OCI-LY1 (cell line): ENCODE measurements around the gene BMERB1.
"Not testable (repeated sequence)": the region's sequence is repeated elsewhere in the genome, so short reads cannot be mapped to it uniquely, and the experiment has no call there.

ENCODE experiments used
- H2AFZ ChIP-seq: fragments of 200-600 bp; sonication (generic), shearing (Covaris generic); 2 replicates; pipeline ENCODE4 v1.6.0; 2014; ENCODE audit warnings: antibody characterized with exemption, mild to moderate bottlenecking, low read length
- H3F3A ChIP-seq: fragments of 200-600 bp; sonication (generic), shearing (Covaris generic); 2 replicates; pipeline ENCODE4 v1.6.0; 2014; ENCODE audit warnings: mild to moderate bottlenecking, antibody characterized with exemption, low read length, moderate library complexity; ENCODE audit not compliant: insufficient read depth
- H3K27ac ChIP-seq: fragments of 200-600 bp; sonication (generic); 2 replicates; pipeline ENCODE4 v1.5.1; 2014; ENCODE audit warnings: low read length, mixed run types, mild to moderate bottlenecking, low read depth; ENCODE audit not compliant: poor library complexity, severe bottlenecking
- H3K27me3 ChIP-seq: fragments of 200-600 bp; sonication (generic); 2 replicates; pipeline ENCODE4 v1.6.0; 2014; ENCODE audit warnings: antibody characterized with exemption, mild to moderate bottlenecking, low read length, moderate library complexity; ENCODE audit not compliant: insufficient read depth
- H3K36me3 ChIP-seq: fragments of 200-600 bp; sonication (generic); 2 replicates; pipeline ENCODE4 v1.6.1; 2014; ENCODE audit warnings: mild to moderate bottlenecking, antibody characterized with exemption, low read length, moderate library complexity, mixed read lengths; ENCODE audit not compliant: insufficient read depth
- H3K4me1 ChIP-seq: fragments of 200-600 bp; sonication (generic); 2 replicates; pipeline ENCODE4 v1.5.1; 2014; ENCODE audit warnings: mild to moderate bottlenecking, low read length, moderate library complexity; ENCODE audit not compliant: insufficient read depth, severe bottlenecking
- H3K4me2 ChIP-seq: fragments of 200-600 bp; sonication (generic), shearing (Covaris generic); 2 replicates; pipeline ENCODE4 v1.6.1; 2014; ENCODE audit warnings: low read length
- H3K4me3 ChIP-seq: fragments of 200-600 bp; sonication (generic); 2 replicates; pipeline ENCODE4 v1.5.1; 2014; ENCODE audit warnings: low read length, low read depth, mild to moderate bottlenecking, mixed read lengths; ENCODE audit not compliant: poor library complexity, severe bottlenecking
- H3K79me2 ChIP-seq: fragments of 200-600 bp; shearing (Covaris generic); 2 replicates; pipeline ENCODE4 v1.6.1; 2016; ENCODE audit warnings: mixed run types, low read length, mixed read lengths; ENCODE audit not compliant: insufficient read depth
- H3K9ac ChIP-seq: fragments of 200-600 bp; sonication (generic), shearing (Covaris generic); 2 replicates; pipeline ENCODE4 v1.6.1; 2014; ENCODE audit warnings: mild to moderate bottlenecking, low read length, mixed read lengths
- H3K9me2 ChIP-seq: fragments of 200-600 bp; sonication (generic), shearing (Covaris generic); 2 replicates; pipeline ENCODE4 v1.6.1; 2014; ENCODE audit warnings: low read depth, mild to moderate bottlenecking, low read length, mixed read lengths
- H3K9me3 ChIP-seq: fragments of 200-600 bp; shearing (Covaris generic); 2 replicates; pipeline ENCODE4 v1.6.1; 2014; ENCODE audit warnings: low read length, mixed read lengths
- H4K20me1 ChIP-seq: fragments of 200-600 bp; sonication (generic), shearing (Covaris generic); 2 replicates; pipeline ENCODE4 v1.6.0; 2016; ENCODE audit warnings: mild to moderate bottlenecking, low read length; ENCODE audit not compliant: insufficient read depth
- CTCF ChIP-seq: fragments of 200-600 bp; sonication (generic), shearing (Covaris generic); IDR thresholded peaks from 2 replicates; pipeline ENCODE4 v1.5.1; 2017; ENCODE audit warnings: mild to moderate bottlenecking, antibody characterized with exemption, low read length, moderate library complexity, mixed read lengths
- EZH2 ChIP-seq: fragments of 200-600 bp; sonication (generic), shearing (Covaris generic); IDR thresholded peaks from 2 replicates; pipeline ENCODE4 v1.8.0; 2017; ENCODE audit warnings: borderline replicate concordance, mixed run types, mild to moderate bottlenecking, antibody characterized with exemption, low read length, moderate library complexity, mixed read lengths

The BMERB1 gene

GRCh38 chr16:15427648-15428239, 6.6 kb upstream of the BMERB1 start:
- Histone ChIP-seq H3K9me3 (no peaks in the 10 kb centered on the region), H3K4me3 (no peak overlapping the region), H3K9ac (no peak overlapping the region), H4K20me1 (no peaks in the 10 kb centered on the region), H3K9me2 (no peaks in the 10 kb centered on the region), H3K79me2 (no peaks in the 10 kb centered on the region), H3K27ac (no peak overlapping the region), H3K4me1 (no peaks in the 10 kb centered on the region), H2AFZ (no peak overlapping the region), H3K27me3 (no peaks in the 10 kb centered on the region), H3K36me3 (no peaks in the 10 kb centered on the region), H3F3A (no peaks in the 10 kb centered on the region), H3K4me2 (no peak overlapping the region)
- TF ChIP-seq EZH2 (no peak), CTCF (peak; percentile 54)

GRCh38 chr16:15430884-15431283, 3.5 kb upstream of the BMERB1 start:
- not testable (repeated sequence) for H3K4me2 ChIP-seq, H2AFZ ChIP-seq, H3K27me3 ChIP-seq, H3F3A ChIP-seq, H3K79me2 ChIP-seq, H3K9me2 ChIP-seq, H4K20me1 ChIP-seq, H3K9ac ChIP-seq, H3K36me3 ChIP-seq, H3K4me1 ChIP-seq, H3K27ac ChIP-seq, H3K4me3 ChIP-seq, H3K9me3 ChIP-seq

- TF ChIP-seq EZH2 (no peak), CTCF (no peak)
- Histone ChIP-seq H3K4me3 (no peak overlapping the region), H3F3A (no peaks in the 10 kb centered on the region), H4K20me1 (no peaks in the 10 kb centered on the region), H3K36me3 (no peaks in the 10 kb centered on the region), H3K27me3 (no peaks in the 10 kb centered on the region), H3K4me2 (no peak overlapping the region), H3K27ac (no peak overlapping the region), H3K9me3 (no peaks in the 10 kb centered on the region), H3K4me1 (no peaks in the 10 kb centered on the region), H3K79me2 (no peaks in the 10 kb centered on the region), H3K9me2 (no peaks in the 10 kb centered on the region), H2AFZ (no peak overlapping the region), H3K9ac (no peak overlapping the region)
Observed at GRCh38 chr16:15434079-15434424, 336 bp upstream of the BMERB1 start.

- Histone ChIP-seq H3K79me2 (no peaks in the 10 kb centered on the region), H3F3A (no peaks in the 10 kb centered on the region), H3K4me1 (no peaks in the 10 kb centered on the region), H3K27me3 (no peaks in the 10 kb centered on the region), H3K36me3 (no peaks in the 10 kb centered on the region), H3K27ac (no peak overlapping the region), H4K20me1 (no peaks in the 10 kb centered on the region), H3K9me2 (no peaks in the 10 kb centered on the region), H3K4me2 (no peak overlapping the region), H3K4me3 (no peak overlapping the region), H3K9me3 (no peaks in the 10 kb centered on the region), H2AFZ (no peak overlapping the region), H3K9ac (no peak overlapping the region)
- no peak for TF ChIP-seq CTCF
- no peak for TF ChIP-seq EZH2
Observed at GRCh38 chr16:15435216-15435864, 952 bp downstream of the BMERB1 start.
